IPS-NIHi11 (cell line): ENCODE results near the gene TUBA1B.
A peak's percentile ranks its signal among the peaks of the same experiment; 100 is the strongest.
"Not testable (repeated sequence)": the region's sequence is repeated elsewhere in the genome, so short reads cannot be mapped to it uniquely, and the experiment has no call there.

Source experiments
- DNase-seq: peaks from one replicate; pipeline ENCODE4 v3.0.0; 2012; ENCODE audit warnings: mixed read lengths, low spot score

The TUBA1B gene

DNA sequence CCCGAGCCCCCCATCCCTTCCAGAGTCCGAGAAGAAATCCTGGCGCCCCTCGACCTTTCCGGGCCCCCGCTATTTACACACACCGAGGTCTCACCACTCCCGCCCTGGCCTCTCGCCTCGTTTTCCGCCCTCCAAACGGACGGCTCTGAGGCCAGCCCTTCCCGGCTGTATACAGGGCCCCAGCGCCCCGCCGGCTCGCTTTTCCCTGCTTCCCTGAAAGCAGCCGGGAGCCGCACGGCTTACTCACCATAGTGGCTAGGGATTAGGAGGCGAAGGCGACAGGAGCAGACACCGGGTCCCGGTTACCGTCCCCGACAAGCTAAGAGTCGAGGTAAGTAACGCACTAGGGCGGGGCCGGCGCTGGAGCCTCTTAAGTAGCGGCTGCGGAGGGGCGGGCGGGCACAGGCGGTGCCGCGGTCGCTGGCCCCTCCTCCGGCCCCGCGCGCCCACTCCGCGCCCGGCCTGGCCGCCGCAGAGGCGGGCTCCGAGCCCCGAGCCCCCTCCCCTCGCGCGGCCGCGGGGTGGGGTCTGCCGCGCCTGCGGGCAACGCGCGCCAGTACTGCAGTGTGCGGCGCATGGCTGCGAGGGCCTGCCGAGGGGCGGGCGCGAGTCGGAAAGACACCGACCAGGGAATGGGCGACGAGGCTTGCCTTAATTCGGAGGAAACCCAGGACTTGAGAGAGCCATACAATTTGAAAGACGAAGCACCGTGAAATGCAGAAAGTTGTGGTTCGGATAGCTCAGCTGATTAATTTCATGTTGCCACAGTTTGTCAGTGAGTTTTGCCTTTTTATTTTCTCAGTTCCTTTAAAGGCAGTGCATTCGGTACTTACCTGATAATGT is at the start of gene TUBA1B:
TSS of gene TUBA1B (minus strand) at position 345 of the 843 bp plus-strand sequence. CDS start at position 250, 95 bp downstream.
- DNase-seq = peak; percentile 98

GRCh38 chr12:49174218-49174617 is 43.0 kb upstream of the TUBA1B start:
- DNase-seq = no peak

DNA sequence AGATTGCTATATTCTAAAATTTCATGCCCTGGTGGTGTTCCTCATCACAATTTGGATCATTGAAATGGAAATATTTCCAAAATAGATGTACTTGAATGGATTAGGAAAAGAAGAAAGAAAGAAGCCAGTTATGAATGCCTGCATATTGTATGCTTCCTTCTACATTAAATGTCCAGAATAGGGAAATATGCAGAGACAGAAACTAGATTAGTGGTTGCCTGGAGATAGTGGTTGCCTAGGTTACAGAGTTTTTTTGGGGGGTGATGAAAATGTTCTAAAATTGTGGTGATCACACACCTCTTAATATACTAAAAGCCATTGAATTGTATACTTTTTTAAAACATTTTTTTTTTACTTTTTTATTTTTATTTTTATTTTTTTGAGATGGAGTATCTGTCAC is 39.7 kb upstream of the TUBA1B start:
- DNase-seq = no peak

- no peak for DNase-seq
Observed at GRCh38 chr12:49165114-49165513, 33.9 kb upstream of the TUBA1B start.

- not testable (repeated sequence) for DNase-seq
Observed at GRCh38 chr12:49161901-49162300, 30.7 kb upstream of the TUBA1B start.

- no peak for DNase-seq
Observed at GRCh38 chr12:49161092-49161795, 30.0 kb upstream of the TUBA1B start.

DNA sequence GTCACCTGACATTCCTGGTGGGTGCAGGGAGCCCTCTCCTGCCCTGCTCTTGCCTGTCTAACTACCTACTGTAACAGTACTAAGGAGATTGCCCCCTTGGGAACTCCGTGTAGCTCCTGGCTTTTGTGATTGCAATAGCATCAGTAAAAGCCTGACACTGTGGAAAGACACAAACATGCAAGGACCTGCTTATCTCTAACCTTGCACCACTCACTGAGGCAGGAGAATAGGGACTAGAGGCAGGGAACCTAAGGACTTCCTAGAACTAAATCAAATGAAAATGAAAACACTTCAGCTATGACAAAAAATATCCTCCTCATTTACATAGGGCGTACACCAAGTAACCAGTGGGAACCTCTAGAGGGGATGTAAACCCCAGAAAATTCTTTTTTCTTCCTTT is 29.2 kb upstream of the TUBA1B start:
- DNase-seq = no peak

- DNase-seq = no peak
Observed at GRCh38 chr12:49154221-49154620, 23.0 kb upstream of the TUBA1B start.

- DNase-seq = no peak
Observed at GRCh38 chr12:49147384-49147783, 16.2 kb upstream of the TUBA1B start.

DNA sequence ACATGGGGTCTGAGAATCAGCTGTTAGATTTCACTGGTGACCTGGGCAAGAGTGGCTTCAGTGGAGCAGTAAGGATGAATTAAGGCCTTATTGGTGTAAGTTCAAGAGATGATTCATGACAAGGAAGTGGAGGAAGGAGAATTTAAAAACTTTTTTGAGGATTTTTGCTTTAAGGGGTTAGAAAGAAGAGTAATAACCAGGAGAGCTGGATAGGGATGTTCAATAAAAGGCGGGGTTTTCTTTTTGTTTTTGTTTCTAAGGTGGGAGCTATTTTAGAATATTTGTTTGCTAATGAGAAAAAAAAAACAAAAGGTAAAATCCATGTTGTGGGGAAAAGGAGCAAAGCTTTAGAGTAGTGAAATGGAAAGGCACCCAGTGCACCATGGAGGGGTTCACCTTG is 15.2 kb upstream of the TUBA1B start:
- no peak for DNase-seq

GRCh38 chr12:49144384-49144783 is 13.2 kb upstream of the TUBA1B start:
- DNase-seq = no peak

DNA sequence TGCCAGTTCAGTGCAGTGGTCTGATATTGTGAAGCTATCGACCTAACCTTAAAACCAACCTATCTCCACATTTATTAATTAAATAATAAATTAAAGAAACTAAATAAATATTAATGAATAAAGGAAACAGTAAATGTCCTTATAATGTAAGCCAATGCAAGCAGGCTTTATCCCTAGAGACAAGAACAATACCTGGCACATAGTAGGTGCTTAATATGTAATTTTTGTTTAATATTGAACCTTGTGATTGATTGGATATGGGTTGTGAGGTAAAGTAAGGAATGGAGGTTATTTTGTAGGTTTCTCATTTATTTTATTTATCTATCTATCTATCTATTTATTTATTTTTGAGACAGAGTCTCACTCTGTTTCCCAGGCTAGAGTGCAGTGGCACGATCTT is 7.8 kb upstream of the TUBA1B start:
- no peak for DNase-seq

- DNase-seq = no peak
Observed at GRCh38 chr12:49138587-49138986, 7.4 kb upstream of the TUBA1B start.

GRCh38 chr12:49137476-49137875 is 6.3 kb upstream of the TUBA1B start:
- no peak for DNase-seq

GRCh38 chr12:49136997-49137396 is 5.8 kb upstream of the TUBA1B start:
- DNase-seq = not testable (repeated sequence)

- no peak for DNase-seq
Observed at GRCh38 chr12:49133590-49133989, 2.4 kb upstream of the TUBA1B start.

DNA sequence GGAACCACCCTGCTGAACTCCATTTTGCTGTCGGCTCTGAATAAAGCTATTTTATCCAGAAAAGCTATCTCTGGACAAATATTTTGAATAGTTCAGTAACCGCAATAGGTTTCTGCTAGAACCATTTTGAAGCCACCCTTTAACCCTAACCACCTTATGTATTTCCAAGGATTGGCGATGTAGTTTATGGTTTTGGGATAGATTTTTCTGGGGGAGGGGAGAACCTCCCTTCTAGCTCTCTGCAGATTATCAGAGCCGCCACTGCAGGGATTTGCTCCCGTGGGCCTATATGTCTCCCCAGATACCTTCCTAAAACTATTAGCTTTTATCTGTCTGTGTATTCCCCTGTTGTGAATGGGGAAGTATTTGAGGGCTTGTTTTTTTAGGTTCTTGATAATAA is 1.8 kb upstream of the TUBA1B start:
- DNase-seq = no peak

- DNase-seq = no peak
Observed at GRCh38 chr12:49131894-49132461, 783 bp upstream of the TUBA1B start.

- peak; percentile 89 for DNase-seq
Observed at GRCh38 chr12:49130151-49131050, 794 bp downstream of the TUBA1B start.

GRCh38 chr12:49129332-49130150 is 1.7 kb downstream of the TUBA1B start:
- no peak for DNase-seq

- DNase-seq = not testable (repeated sequence)
Observed at GRCh38 chr12:49127971-49128370, 3.2 kb downstream of the TUBA1B start.
